Sciatic nerve (tissue), 2 donors: ENCODE data around the gene TP53I3. TPM values are rescaled to one million over a fixed set of nuclear protein-coding genes. Genes with fewer than 3 reads are reported as not detected.
"Not testable (repeated sequence)": the region's sequence is repeated elsewhere in the genome, so short reads cannot be mapped to it uniquely, and the experiment has no call there.

Experiments used
- ATAC-seq: fragments of 200-7000 bp; cut with Tn5 transposase; one replicate; pipeline ENCODE4 v1.9.1; 2020; ENCODE audit warnings: mild to moderate bottlenecking, moderate library complexity
- DNase-seq: peaks from one replicate; pipeline ENCODE4 v3.0.0-alpha.2; 2020; ENCODE audit warnings: low spot score
- intact Hi-C: fragments of 100-400 bp; cut with DNase I; formaldehyde crosslinking; loops from one replicate; pipeline ENCODE4 v1.14.2; 2022
- total RNA-seq: library from RNA; stranded (reverse); fragmentation: NEBNext Ultra II Directional; extraction: Animal tissue kit (Norgen Biotek cat#: 25700); gene quantifications from one replicate; pipeline ENCODE4 v1.2.1, GENCODE V29; 2021
- donor health status: DM: no; HTN: no; CAD: no.
- donor health status: DM: no; HTN: no; CAD: no.

TP53I3 gene
- total RNA-seq, 1 donor from 2014 or later = 25.3 TPM

- no peak for ATAC-seq
- no peak for DNase-seq
- intact Hi-C loops = loop anchor here (10.0 kb wide), 1 partner anchor 1289 kb away; no protein-coding TSS in a partner anchor
These were observed 10.8 kb downstream of the TP53I3 start for GRCh38 chr2:24073816-24074215.

DNA sequence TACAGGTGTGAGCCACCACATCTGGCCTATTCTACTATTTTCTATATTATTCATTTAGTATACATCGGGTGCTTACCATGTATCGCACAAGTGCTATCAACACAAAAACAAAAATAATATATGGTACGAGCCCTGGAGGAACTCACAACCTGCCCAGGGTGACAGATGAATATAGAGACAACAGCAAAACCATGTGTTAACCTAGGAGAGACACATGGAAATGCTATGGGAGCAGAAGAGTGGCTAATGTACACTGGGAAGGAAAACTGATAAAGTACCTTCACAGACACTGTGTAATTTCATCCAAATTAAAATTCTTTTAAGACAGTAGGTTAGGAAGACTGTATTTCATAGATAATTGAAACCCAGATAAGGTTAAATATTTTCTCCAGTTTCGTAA is 12.4 kb downstream of the TP53I3 start:
- ATAC-seq (no peak), DNase-seq (no peak)
- intact Hi-C loops = loop anchor here (10.0 kb wide), 1 partner anchor 1287 kb away; no protein-coding TSS in a partner anchor

GRCh38 chr2:24065341-24065740 is 19.3 kb downstream of the TP53I3 start:
- no peak for ATAC-seq
- DNase-seq = no peak
- intact Hi-C loops = no loop called here

- no peak for DNase-seq
- ATAC-seq = no peak
- intact Hi-C loops = no loop called here
These were observed 25.9 kb downstream of the TP53I3 start for GRCh38 chr2:24058564-24059271.

DNA sequence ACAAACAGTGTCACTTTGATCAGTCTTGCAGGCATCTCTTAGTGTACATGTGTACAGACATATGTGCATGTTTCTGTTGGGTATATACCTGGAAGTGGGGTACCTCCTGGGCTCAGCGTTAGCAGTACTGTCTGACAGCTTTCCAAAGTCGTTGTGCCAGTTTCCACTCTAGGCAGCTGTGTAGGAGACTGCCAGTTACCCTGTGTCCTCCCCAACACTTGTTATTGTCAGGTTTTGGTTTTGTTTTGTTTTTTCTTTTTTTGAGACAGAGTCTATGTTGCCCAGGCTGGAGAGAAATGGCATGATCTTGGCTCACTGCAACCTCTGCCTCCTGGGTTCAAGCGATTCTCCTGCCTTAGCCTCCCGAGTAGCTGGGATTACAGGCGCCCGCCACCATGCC is 28.9 kb downstream of the TP53I3 start:
- ATAC-seq (no peak), DNase-seq (no peak)
- intact Hi-C loops = no loop called here

GRCh38 chr2:24054366-24055010 is 30.1 kb downstream of the TP53I3 start:
- intact Hi-C loops = no loop called here
- DNase-seq (no peak), ATAC-seq (no peak)

DNA sequence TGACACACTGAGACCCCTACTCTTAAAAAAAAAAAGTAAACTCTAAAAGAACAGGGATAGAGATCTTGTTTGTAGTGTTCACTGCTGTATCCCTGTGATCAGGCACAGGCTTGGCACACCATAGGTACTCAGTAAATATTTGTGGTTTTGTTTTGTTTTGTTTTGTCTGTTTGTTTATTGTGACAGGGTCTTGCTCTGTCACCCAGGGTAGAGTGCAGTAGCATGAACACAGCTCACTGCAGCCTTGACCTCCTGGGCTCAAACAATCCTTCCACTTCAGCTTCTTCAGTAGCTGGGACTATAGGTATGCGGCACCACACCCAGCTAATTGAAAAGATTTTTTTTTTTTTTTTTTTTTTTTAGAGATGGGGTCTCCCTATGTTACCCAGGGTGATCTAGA is 31.7 kb downstream of the TP53I3 start:
- DNase-seq (no peak), ATAC-seq (no peak)
- intact Hi-C loops = no loop called here

GRCh38 chr2:24051833-24052232 is 32.8 kb downstream of the TP53I3 start:
- DNase-seq = no peak
- no peak for ATAC-seq
- intact Hi-C loops = no loop called here

- peak; percentile 70 for DNase-seq
- peak; percentile 3 for ATAC-seq
- intact Hi-C loops = no loop called here
These were observed 34.3 kb downstream of the TP53I3 start for GRCh38 chr2:24050041-24050979.

DNA sequence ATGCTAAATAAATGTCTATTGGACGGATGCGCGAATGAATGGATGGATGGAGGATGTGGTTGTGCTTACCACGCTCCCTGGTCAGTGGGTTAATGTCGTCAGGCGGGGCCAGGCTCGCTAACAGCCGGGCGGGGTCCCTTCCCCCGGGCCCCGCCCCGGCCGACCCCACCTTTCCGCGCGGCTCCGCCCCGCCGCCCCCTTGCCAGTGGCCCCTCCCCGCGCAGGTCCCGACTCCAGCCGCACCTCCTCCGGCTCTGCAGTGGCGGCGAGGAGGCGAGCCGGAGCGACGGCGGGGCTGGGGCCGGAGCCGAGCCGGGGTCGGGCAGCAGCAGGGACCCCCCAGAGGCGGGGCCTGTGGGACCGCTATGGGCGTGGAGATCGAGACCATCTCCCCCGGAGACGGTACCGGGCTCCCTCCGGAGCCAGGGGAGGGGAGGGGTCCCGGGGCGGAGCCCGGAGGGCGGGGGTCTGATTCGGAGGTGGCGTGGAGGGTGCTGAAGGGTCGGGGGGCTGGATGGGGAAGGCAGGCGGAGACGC is 35.1 kb downstream of the TP53I3 start, which contains the start of gene FKBP1B:
Gene FKBP1B, plus strand, starts transcription at position 257 of the 537 bp plus-strand sequence. Its CDS starts 109 bp downstream, at position 366.
- ATAC-seq = peak; percentile 2
- intact Hi-C loops = no loop called here
- peak; percentile 72 for DNase-seq

DNA sequence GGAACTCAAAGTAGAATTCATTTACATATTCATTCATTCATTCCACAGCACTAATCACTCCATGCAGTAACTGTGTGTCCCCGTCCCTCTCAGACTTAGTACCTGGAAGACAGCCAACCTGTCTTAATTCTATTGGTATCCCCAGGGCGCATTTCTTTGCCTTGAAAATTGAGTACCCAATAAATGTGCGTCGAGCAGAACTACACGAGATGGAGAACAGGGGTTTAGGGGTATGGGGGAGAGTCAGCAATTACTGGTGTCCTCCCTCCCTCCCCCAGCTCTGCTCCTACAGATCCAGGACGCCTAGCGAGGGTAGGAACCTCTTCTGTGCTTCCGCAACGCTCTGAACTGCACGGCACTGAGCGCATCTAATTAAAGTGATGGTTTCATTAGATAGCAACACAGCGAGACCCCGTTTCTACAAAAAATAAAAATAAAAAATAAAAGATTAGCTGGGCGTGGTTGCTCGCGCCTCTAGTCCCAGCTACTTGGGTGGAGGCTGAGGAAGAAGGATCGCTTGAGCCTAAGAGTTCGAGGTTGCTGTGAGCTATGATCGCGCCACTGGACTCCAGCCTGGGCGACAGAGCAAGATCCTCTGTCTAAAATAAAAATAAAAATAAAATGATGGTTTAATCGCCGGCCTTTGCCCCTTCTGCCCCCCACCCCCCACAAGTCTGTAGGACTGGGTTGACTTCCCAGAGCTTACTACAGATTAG is 35.7 kb downstream of the TP53I3 start:
- DNase-seq = no peak
- intact Hi-C loops = no loop called here
- ATAC-seq = no peak

DNA sequence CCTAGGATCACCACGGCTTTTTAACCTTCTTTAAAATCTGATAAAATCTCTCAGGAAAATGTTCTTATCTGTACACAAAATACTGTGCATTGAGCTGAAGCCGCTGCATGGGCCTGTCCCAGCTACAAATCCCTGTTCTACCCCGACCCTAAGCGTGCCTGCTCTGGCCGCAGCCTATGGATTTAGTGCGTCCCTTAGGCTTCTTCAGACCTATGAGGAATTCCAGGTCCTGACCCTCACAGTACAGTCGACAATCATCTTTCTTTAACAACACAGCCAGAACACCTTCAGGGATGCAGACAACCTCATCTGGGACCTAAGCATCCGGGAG is 37.0 kb downstream of the TP53I3 start:
- intact Hi-C loops = no loop called here
- no peak for DNase-seq
- ATAC-seq = peak; percentile 6

GRCh38 chr2:24046930-24047702 is 37.5 kb downstream of the TP53I3 start, which contains the start of gene WDCP:
Gene WDCP, minus strand, starts transcription at chr2:24047391. Its CDS starts 7,897 bp downstream, at chr2:24039494.
- ATAC-seq = peak; percentile 100
- DNase-seq = peak; percentile 95
- intact Hi-C loops = no loop called here

DNA sequence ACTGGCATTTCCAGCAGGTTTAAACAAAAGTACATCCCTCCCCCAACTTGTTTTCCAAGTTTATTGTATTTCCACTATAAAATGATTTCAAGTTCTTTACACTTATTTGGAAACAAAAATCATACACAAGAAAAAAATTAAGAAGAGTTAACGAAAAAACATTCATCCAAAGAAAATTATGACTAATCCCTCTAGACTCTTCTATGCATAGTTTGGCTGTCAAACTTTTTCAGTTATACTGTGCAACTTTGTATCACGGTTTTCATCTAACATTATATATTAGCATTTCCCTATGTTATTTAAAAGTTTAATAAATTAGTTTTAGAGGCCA is 38.1 kb downstream of the TP53I3 start:
- no peak for DNase-seq
- no peak for ATAC-seq
- intact Hi-C loops = no loop called here

- intact Hi-C loops = no loop called here
- ATAC-seq (no peak), DNase-seq (no peak)
These were observed 38.8 kb downstream of the TP53I3 start for GRCh38 chr2:24045511-24046508.

DNA sequence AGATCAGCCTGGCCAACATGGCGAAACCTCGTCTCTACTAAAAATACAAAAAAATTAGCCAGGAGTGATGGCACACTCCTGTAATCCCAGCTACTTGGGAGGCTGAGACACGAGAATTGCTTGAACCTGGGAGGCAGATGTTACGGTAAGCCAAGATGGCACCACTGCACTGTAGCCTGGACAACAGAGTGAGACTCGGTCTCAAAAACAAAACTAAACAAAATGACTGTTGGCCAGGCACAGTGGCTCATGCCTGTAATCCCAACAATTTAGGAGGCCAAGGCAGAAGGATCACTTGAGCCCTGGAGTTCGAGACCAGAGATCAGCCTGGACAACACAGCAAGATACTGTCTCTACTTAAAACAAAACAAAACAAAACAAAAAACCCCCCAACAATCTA is 41.5 kb downstream of the TP53I3 start:
- intact Hi-C loops, DNase-seq, ATAC-seq: not testable (repeated sequence)

DNA sequence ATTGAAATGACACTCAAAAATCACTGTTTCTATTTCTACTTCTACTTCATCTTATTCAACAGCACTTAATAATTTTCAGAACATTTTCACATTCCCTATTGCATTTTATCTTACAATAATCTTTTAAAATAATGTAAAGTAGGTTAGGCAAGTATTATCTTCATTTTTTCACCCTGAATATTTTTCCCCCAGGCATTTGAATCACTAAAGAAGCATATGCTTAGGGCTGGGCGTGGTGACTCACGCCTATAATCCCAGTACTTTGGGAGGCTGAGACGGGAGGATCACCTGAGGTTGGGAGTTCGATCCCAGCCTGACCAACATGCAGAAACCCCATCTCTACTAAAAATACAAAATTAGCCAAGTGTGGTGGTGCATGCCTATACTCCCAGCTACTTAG is 44.1 kb downstream of the TP53I3 start:
- ATAC-seq (no peak), DNase-seq (no peak)
- intact Hi-C loops = no loop called here
